ENCODE results near the gene PADI2.

PADI2 gene

GRCh38 chr1:17156108-17156507, 36.9 kb upstream of the PADI2 start:
- H3K27me3 ChIP-seq (ENCODE audit: control insufficient read depth in 3 of 3, insufficient read depth in 3 of 3, low read depth in 1 of 3, low read length in 3 of 3), result no peaks in the 10 kb centered on the region
- H4K8ac ChIP-seq (ENCODE audit: low read depth, low read length), result no peak overlapping the region
- H3K9ac ChIP-seq (ENCODE audit: low read depth, low read length, poor library complexity), result no peak overlapping the region
- H3K4me1 ChIP-seq (ENCODE audit: control insufficient read depth in 2 of 2, insufficient read depth in 1 of 2, low read depth in 1 of 2, low read length in 2 of 2), result no peaks in the 10 kb centered on the region
- H3K4me3 ChIP-seq (ENCODE audit: low read length in 2 of 2), result no peak overlapping the region
- H3K27ac ChIP-seq (replicated peaks; ENCODE audit: low read length), result no peak overlapping the region
- H3K4me2 ChIP-seq (ENCODE audit: insufficient read depth, low read length, poor library complexity, severe bottlenecking), result no peak overlapping the region
- H2BK15ac ChIP-seq (ENCODE audit: low read length), result no peak overlapping the region
- H2BK5ac ChIP-seq (ENCODE audit: low read length), result no peak overlapping the region
- H3K36me3 ChIP-seq (replicated peaks in 1 of 2; ENCODE audit: control insufficient read depth in 2 of 2, insufficient read depth in 2 of 2, low read length in 2 of 2), result no peaks in the 10 kb centered on the region
- no peak overlapping the region for H2AFZ ChIP-seq (ENCODE audit: low read length)
- no peaks in the 10 kb centered on the region for H3K79me1 ChIP-seq (ENCODE audit: low read depth, low read length)
- peaks cover 6 to 14% of the 10 kb centered on the region in 2 donors for H3K9me3 ChIP-seq (replicated peaks in 1 of 2; ENCODE audit: control insufficient read depth in 2 of 2, insufficient read depth in 1 of 2, low read depth in 1 of 2, low read length in 2 of 2)
- H3K4ac ChIP-seq (ENCODE audit: low read length), result no peak overlapping the region
- H3K23ac ChIP-seq (ENCODE audit: low read depth, low read length, poor library complexity), result no peak overlapping the region
- H2BK120ac ChIP-seq (ENCODE audit: low read depth, low read length), result no peak overlapping the region
- no peak overlapping the region for H2BK12ac ChIP-seq (ENCODE audit: low read length)
- no peak overlapping the region for H3K18ac ChIP-seq (ENCODE audit: low read length)
- WGBS, 2 donors (ENCODE audit: extremely low coverage in 2 of 2, insufficient read length in 2 of 2, insufficient replicate concordance in 1 of 2), result no CpG with 5 or more reads among the region's 3 CpGs
- DNase-seq (ENCODE audit: low spot score), result no peak
- no peak overlapping the region for H3K14ac ChIP-seq (ENCODE audit: low read length)
- no peak overlapping the region for H2AK5ac ChIP-seq (ENCODE audit: low read depth, low read length)
- no peak overlapping the region for H4K91ac ChIP-seq (ENCODE audit: low read depth, low read length, poor library complexity)

GRCh38 chr1:17155257-17155920, 36.1 kb upstream of the PADI2 start:
- Histone ChIP-seq H3K18ac (ENCODE audit: low read length) (no peak overlapping the region), H2BK120ac (ENCODE audit: low read depth, low read length) (no peak overlapping the region), H2AFZ (ENCODE audit: low read length) (no peak overlapping the region), H3K9ac (ENCODE audit: low read depth, low read length, poor library complexity) (no peak overlapping the region), H2BK12ac (ENCODE audit: low read length) (no peak overlapping the region), H2AK5ac (ENCODE audit: low read depth, low read length) (no peak overlapping the region), H3K36me3 (replicated peaks in 1 of 2; ENCODE audit: control insufficient read depth in 2 of 2, insufficient read depth in 2 of 2, low read length in 2 of 2) (no peaks in the 10 kb centered on the region), H3K4me3 (ENCODE audit: low read length in 2 of 2) (no peak overlapping the region), H3K4me2 (ENCODE audit: insufficient read depth, low read length, poor library complexity, severe bottlenecking) (no peak overlapping the region), H3K9me3 (replicated peaks in 1 of 2; ENCODE audit: control insufficient read depth in 2 of 2, insufficient read depth in 1 of 2, low read depth in 1 of 2, low read length in 2 of 2) (peaks cover 6 to 14% of the 10 kb centered on the region in 2 donors), H2BK15ac (ENCODE audit: low read length) (no peak overlapping the region), H3K79me1 (ENCODE audit: low read depth, low read length) (no peaks in the 10 kb centered on the region), H3K14ac (ENCODE audit: low read length) (no peak overlapping the region), H4K91ac (ENCODE audit: low read depth, low read length, poor library complexity) (no peak overlapping the region), H4K8ac (ENCODE audit: low read depth, low read length) (no peak overlapping the region), H3K23ac (ENCODE audit: low read depth, low read length, poor library complexity) (no peak overlapping the region), H2BK5ac (ENCODE audit: low read length) (no peak overlapping the region), H3K4me1 (ENCODE audit: control insufficient read depth in 2 of 2, insufficient read depth in 1 of 2, low read depth in 1 of 2, low read length in 2 of 2) (no peaks in the 10 kb centered on the region), H3K4ac (ENCODE audit: low read length) (no peak overlapping the region), H3K27ac (replicated peaks; ENCODE audit: low read length) (no peak overlapping the region), H3K27me3 (ENCODE audit: control insufficient read depth in 3 of 3, insufficient read depth in 3 of 3, low read depth in 1 of 3, low read length in 3 of 3) (no peaks in the 10 kb centered on the region)
- no CpG with 5 or more reads among the region's 2 CpGs for WGBS, 2 donors (ENCODE audit: extremely low coverage in 2 of 2, insufficient read length in 2 of 2, insufficient replicate concordance in 1 of 2)
- no peak for DNase-seq (ENCODE audit: low spot score)

DNA sequence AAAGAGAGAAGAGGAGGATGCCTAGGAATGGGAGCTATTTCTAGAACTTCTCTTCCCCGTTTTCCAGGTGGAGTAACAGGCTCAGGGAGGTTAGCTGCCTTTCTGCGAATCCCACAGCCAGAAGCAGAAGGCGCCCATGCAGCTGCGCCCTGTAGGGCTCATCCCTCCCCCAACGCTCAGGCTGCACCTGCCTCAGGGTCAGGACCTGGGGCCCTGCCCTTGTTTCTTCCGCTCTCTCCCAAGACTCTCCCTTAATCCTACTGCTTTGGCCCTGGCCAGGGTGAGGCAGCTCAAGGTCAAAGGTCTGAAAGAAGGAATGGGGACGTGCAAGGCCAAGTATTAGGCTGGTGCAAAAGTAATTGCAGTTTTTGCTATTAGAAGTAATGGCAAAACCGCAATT, 30.5 kb upstream of the PADI2 start:
- Histone ChIP-seq H3K9ac (ENCODE audit: low read depth, low read length, poor library complexity) (no peak overlapping the region), H4K8ac (ENCODE audit: low read depth, low read length) (no peak overlapping the region), H2AFZ (ENCODE audit: low read length) (no peak overlapping the region), H3K14ac (ENCODE audit: low read length) (no peak overlapping the region), H3K4me3 (ENCODE audit: low read length in 2 of 2) (no peak overlapping the region), H3K4ac (ENCODE audit: low read length) (no peak overlapping the region), H3K23ac (ENCODE audit: low read depth, low read length, poor library complexity) (no peak overlapping the region), H3K79me1 (ENCODE audit: low read depth, low read length) (no peaks in the 10 kb centered on the region), H2BK5ac (ENCODE audit: low read length) (no peak overlapping the region), H3K4me2 (ENCODE audit: insufficient read depth, low read length, poor library complexity, severe bottlenecking) (no peak overlapping the region), H3K27ac (replicated peaks; ENCODE audit: low read length) (no peak overlapping the region), H3K9me3 (replicated peaks in 1 of 2; ENCODE audit: control insufficient read depth in 2 of 2, insufficient read depth in 1 of 2, low read depth in 1 of 2, low read length in 2 of 2) (peaks cover 2 to 7% of the 10 kb centered on the region in 2 donors), H3K18ac (ENCODE audit: low read length) (no peak overlapping the region), H3K36me3 (replicated peaks in 1 of 2; ENCODE audit: control insufficient read depth in 2 of 2, insufficient read depth in 2 of 2, low read length in 2 of 2) (no peaks in the 10 kb centered on the region), H2BK15ac (ENCODE audit: low read length) (no peak overlapping the region), H2BK12ac (ENCODE audit: low read length) (no peak overlapping the region), H3K4me1 (ENCODE audit: control insufficient read depth in 2 of 2, insufficient read depth in 1 of 2, low read depth in 1 of 2, low read length in 2 of 2) (no peaks in the 10 kb centered on the region), H2AK5ac (ENCODE audit: low read depth, low read length) (no peak overlapping the region), H4K91ac (ENCODE audit: low read depth, low read length, poor library complexity) (no peak overlapping the region), H2BK120ac (ENCODE audit: low read depth, low read length) (no peak overlapping the region), H3K27me3 (ENCODE audit: control insufficient read depth in 3 of 3, insufficient read depth in 3 of 3, low read depth in 1 of 3, low read length in 3 of 3) (peaks cover 0 to 5% (median 0%) of the 10 kb centered on the region in 3 experiments)
- no peak for DNase-seq (ENCODE audit: low spot score)
- no CpG with 5 or more reads among the region's 8 CpGs for WGBS, 2 donors (ENCODE audit: extremely low coverage in 2 of 2, insufficient read length in 2 of 2, insufficient replicate concordance in 1 of 2)

DNA sequence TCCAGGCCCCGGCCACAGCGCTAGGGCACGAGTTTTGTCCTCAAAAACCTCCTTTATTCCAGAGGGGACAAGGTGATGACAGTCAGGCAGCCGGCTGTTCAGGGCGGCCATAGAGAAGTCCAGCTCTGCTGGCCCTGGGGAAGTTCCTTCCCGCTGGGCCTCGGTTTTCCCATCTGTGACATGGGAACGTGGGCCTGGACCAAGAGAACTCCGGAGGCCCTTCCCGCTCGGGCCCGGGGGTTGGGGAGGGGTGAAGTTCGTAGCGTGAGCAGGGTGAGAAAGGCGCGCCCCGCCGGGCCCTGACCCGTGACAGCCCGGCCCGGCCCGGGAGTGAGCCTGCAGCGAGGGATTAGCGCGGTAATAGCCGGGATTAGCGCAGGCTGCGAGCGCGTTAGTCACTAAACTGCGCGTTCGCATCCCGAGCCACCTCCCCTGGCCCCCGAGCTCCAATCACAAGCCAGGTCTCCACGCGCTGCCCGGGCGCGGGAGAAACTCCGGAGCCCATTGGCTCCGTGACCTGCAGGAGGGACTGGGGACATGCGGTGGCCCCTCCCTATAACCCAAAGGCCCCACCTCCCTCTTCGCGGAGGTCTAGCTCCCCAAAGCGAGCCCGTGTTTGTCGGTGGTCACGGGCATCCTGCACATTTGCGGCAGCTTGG, 29.8 kb upstream of the PADI2 start:
- no CpG with 5 or more reads among the region's 50 CpGs for WGBS, 2 donors (ENCODE audit: extremely low coverage in 2 of 2, insufficient read length in 2 of 2, insufficient replicate concordance in 1 of 2)
- no peak overlapping the region for H3K4me2 ChIP-seq (ENCODE audit: insufficient read depth, low read length, poor library complexity, severe bottlenecking)
- no peak overlapping the region for H2BK5ac ChIP-seq (ENCODE audit: low read length)
- no peak overlapping the region for H3K9ac ChIP-seq (ENCODE audit: low read depth, low read length, poor library complexity)
- H3K14ac ChIP-seq (ENCODE audit: low read length), result no peak overlapping the region
- no peak overlapping the region for H2BK15ac ChIP-seq (ENCODE audit: low read length)
- no peak for DNase-seq (ENCODE audit: low spot score)
- H3K36me3 ChIP-seq (replicated peaks in 1 of 2; ENCODE audit: control insufficient read depth in 2 of 2, insufficient read depth in 2 of 2, low read length in 2 of 2), result no peaks in the 10 kb centered on the region
- H3K27me3 ChIP-seq (ENCODE audit: control insufficient read depth in 3 of 3, insufficient read depth in 3 of 3, low read depth in 1 of 3, low read length in 3 of 3), result peaks cover 0 to 5% (median 0%) of the 10 kb centered on the region in 3 experiments
- H4K8ac ChIP-seq (ENCODE audit: low read depth, low read length), result no peak overlapping the region
- peak overlapping the region; percentile 31 for H2AK5ac ChIP-seq (ENCODE audit: low read depth, low read length)
- H3K18ac ChIP-seq (ENCODE audit: low read length), result peak overlapping the region; percentile 30
- no peaks in the 10 kb centered on the region for H3K4me1 ChIP-seq (ENCODE audit: control insufficient read depth in 2 of 2, insufficient read depth in 1 of 2, low read depth in 1 of 2, low read length in 2 of 2)
- no peak overlapping the region for H2BK12ac ChIP-seq (ENCODE audit: low read length)
- no peak overlapping the region for H3K27ac ChIP-seq (replicated peaks; ENCODE audit: low read length)
- no peak overlapping the region for H2BK120ac ChIP-seq (ENCODE audit: low read depth, low read length)
- H3K4ac ChIP-seq (ENCODE audit: low read length), result no peak overlapping the region
- no peak overlapping the region for H3K4me3 ChIP-seq (ENCODE audit: low read length in 2 of 2)
- H3K23ac ChIP-seq (ENCODE audit: low read depth, low read length, poor library complexity), result no peak overlapping the region
- H2AFZ ChIP-seq (ENCODE audit: low read length), result no peak overlapping the region
- H3K79me1 ChIP-seq (ENCODE audit: low read depth, low read length), result no peaks in the 10 kb centered on the region
- no peak overlapping the region for H4K91ac ChIP-seq (ENCODE audit: low read depth, low read length, poor library complexity)
- H3K9me3 ChIP-seq (replicated peaks in 1 of 2; ENCODE audit: control insufficient read depth in 2 of 2, insufficient read depth in 1 of 2, low read depth in 1 of 2, low read length in 2 of 2), result peaks cover 0 to 3% of the 10 kb centered on the region in 2 donors
